HUES64 (cell line): Measurements from ENCODE around the gene GPR141.

ENCODE experiments used
- H3K27ac ChIP-seq: 2 replicates; pipeline ENCODE4 v1.7.0; 2013; ENCODE audit warnings: low read depth, low read length, inconsistent platforms
- H3K27me3 ChIP-seq: 2 replicates; pipeline ENCODE4 v1.6.1; 2013; ENCODE audit warnings: mild to moderate bottlenecking, low read length; ENCODE audit not compliant: insufficient read depth
- H3K36me3 ChIP-seq: 2 replicates; pipeline ENCODE4 v1.6.1; 2013; ENCODE audit warnings: mild to moderate bottlenecking, low read length; ENCODE audit not compliant: insufficient read depth
- H3K4me1 ChIP-seq: 2 replicates; pipeline ENCODE4 v1.6.1; 2013; ENCODE audit warnings: mild to moderate bottlenecking, low read length, moderate library complexity; ENCODE audit not compliant: insufficient read depth
- H3K4me3 ChIP-seq: 2 replicates; pipeline ENCODE4 v1.5.1; 2013; ENCODE audit warnings: mild to moderate bottlenecking, low read length, moderate library complexity
- H3K9ac ChIP-seq: 2 replicates; pipeline ENCODE4 v1.6.1; 2013; ENCODE audit warnings: mild to moderate bottlenecking, low read depth, low read length
- H3K9me3 ChIP-seq: 2 replicates; pipeline ENCODE4 v1.6.1; 2013; ENCODE audit warnings: low read depth, low read length; ENCODE audit not compliant: insufficient read depth
- WGBS: fragments of 150-250, 120-280 bp; methylation state at CpG from one replicate; pipeline ENCODE4 v1.1.7; 2013; ENCODE audit warnings: missing lambda C conversion rate; 5-methylcytosine and 5-hydroxymethylcytosine counted together

The GPR141 gene

GRCh38 chr7:37735196-37735595, 51.6 kb downstream of the GPR141 start:
- no peaks in the 10 kb centered on the region for H3K4me1 ChIP-seq
- no peak overlapping the region for H3K4me3 ChIP-seq
- H3K36me3 ChIP-seq = no peaks in the 10 kb centered on the region
- no peaks in the 10 kb centered on the region for H3K9me3 ChIP-seq
- H3K9ac ChIP-seq = no peak overlapping the region
- no peak overlapping the region for H3K27ac ChIP-seq
- H3K27me3 ChIP-seq = no peaks in the 10 kb centered on the region

GRCh38 chr7:37738321-37738720, 54.8 kb downstream of the GPR141 start:
- H3K27me3 ChIP-seq = no peaks in the 10 kb centered on the region
- H3K4me3 ChIP-seq = no peak overlapping the region
- 100% methylated on average over 1 of the region's 1 CpG for WGBS
- no peak overlapping the region for H3K9ac ChIP-seq
- H3K9me3 ChIP-seq = no peaks in the 10 kb centered on the region
- no peaks in the 10 kb centered on the region for H3K4me1 ChIP-seq
- H3K36me3 ChIP-seq = no peaks in the 10 kb centered on the region
- no peak overlapping the region for H3K27ac ChIP-seq

GRCh38 chr7:37740398-37740797, 56.8 kb downstream of the GPR141 start:
- H3K36me3 ChIP-seq = no peaks in the 10 kb centered on the region
- 95% methylated on average over 7 of the region's 7 CpGs for WGBS
- no peak overlapping the region for H3K27ac ChIP-seq
- H3K4me1 ChIP-seq = no peaks in the 10 kb centered on the region
- H3K27me3 ChIP-seq = no peaks in the 10 kb centered on the region
- H3K9ac ChIP-seq = no peak overlapping the region
- H3K9me3 ChIP-seq = no peaks in the 10 kb centered on the region
- H3K4me3 ChIP-seq = no peak overlapping the region

DNA sequence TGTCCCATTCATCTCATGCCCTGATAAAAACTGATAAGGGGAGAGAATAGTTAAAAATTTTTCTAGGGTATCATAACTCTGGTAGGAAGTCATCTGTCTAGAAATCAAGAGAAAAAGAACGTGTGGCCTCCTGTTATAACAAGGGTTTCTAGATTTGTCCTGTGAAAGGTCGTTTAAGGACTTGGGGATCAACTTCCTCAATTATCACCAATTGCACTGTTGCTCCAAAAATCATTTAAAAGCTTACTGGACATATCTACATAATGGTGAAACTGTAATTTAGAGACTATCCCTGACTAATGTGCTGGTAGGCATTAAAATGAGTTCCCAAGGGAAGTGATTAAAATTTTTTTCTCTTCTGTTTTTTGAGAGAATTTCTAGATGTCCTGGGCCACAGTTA, 58.2 kb downstream of the GPR141 start:
- Histone ChIP-seq H3K9me3 (no peaks in the 10 kb centered on the region), H3K27me3 (no peaks in the 10 kb centered on the region), H3K27ac (no peak overlapping the region), H3K4me3 (no peak overlapping the region), H3K4me1 (no peaks in the 10 kb centered on the region), H3K36me3 (no peaks in the 10 kb centered on the region), H3K9ac (no peak overlapping the region)
- WGBS = 94% methylated on average over 2 of the region's 2 CpGs

DNA sequence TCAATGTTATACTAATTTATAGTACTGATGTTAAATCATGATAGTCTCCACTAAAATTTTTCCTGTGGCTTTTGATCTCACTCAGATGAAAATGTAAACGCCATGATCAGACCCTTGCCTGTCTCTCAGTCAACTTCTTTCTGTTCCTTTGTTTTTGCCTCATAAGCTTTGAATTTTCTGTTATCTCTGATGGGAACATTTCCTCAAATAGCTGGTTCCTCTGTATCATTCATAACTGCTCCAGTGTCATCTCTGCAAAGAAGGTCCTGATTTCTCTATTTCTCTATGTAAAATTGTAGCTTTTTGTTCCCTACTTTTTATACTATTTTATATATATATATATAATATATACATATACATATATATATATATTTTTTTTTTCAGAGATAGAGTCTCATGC, 67.5 kb downstream of the GPR141 start:
- no peaks in the 10 kb centered on the region for H3K36me3 ChIP-seq
- no peaks in the 10 kb centered on the region for H3K4me1 ChIP-seq
- no peaks in the 10 kb centered on the region for H3K27me3 ChIP-seq
- H3K9me3 ChIP-seq = no peaks in the 10 kb centered on the region
- H3K27ac ChIP-seq = no peak overlapping the region
- 96% methylated on average over 1 of the region's 1 CpG for WGBS
- no peak overlapping the region for H3K4me3 ChIP-seq
- no peak overlapping the region for H3K9ac ChIP-seq

DNA sequence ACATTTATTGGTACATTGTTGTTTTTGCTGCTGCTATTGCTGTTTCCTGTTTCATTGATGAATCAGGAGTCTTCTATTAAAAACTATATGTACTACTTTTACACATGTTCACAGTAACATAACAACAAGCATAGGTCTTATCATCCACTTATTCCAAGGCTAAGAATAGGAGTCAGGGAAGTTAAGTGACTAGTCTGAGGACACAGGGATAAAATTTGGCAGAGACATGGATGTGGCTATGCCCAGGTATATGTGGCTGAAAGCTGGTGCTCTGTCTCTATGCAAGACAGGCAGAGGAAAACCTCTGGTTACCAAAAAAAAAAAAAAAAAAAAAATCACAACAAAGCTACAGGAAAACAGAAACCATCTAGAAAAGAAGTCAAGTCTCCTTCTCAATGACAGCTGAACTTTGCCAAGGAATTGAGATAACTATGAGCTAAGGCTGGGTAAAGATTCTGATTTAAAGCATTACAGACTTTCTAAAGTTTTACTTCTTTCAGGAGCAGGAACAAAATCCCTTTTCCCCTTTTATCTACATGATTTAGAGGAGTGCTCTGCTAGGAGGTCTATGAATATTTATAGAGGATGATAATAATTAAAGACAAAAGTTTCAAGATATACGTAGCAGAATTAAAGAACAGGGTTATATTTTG, 70.0 kb downstream of the GPR141 start:
- no peak overlapping the region for H3K9ac ChIP-seq
- no peaks in the 10 kb centered on the region for H3K9me3 ChIP-seq
- H3K27me3 ChIP-seq = no peaks in the 10 kb centered on the region
- H3K4me3 ChIP-seq = no peak overlapping the region
- H3K36me3 ChIP-seq = no peaks in the 10 kb centered on the region
- H3K27ac ChIP-seq = no peak overlapping the region
- no peaks in the 10 kb centered on the region for H3K4me1 ChIP-seq
- 95% methylated on average over 1 of the region's 1 CpG for WGBS

GRCh38 chr7:37756797-37757551, 73.4 kb downstream of the GPR141 start:
- 93% methylated on average over 5 of the region's 5 CpGs for WGBS
- H3K4me3 ChIP-seq = no peak overlapping the region
- H3K27me3 ChIP-seq = no peaks in the 10 kb centered on the region
- no peaks in the 10 kb centered on the region for H3K4me1 ChIP-seq
- no peaks in the 10 kb centered on the region for H3K9me3 ChIP-seq
- no peak overlapping the region for H3K27ac ChIP-seq
- H3K9ac ChIP-seq = no peak overlapping the region
- H3K36me3 ChIP-seq = no peaks in the 10 kb centered on the region

- WGBS = 93% methylated on average over 3 of the region's 3 CpGs
- H3K27ac ChIP-seq = no peak overlapping the region
- H3K9ac ChIP-seq = no peak overlapping the region
- H3K4me3 ChIP-seq = no peak overlapping the region
- H3K9me3 ChIP-seq = no peaks in the 10 kb centered on the region
- H3K4me1 ChIP-seq = no peaks in the 10 kb centered on the region
- H3K27me3 ChIP-seq = no peaks in the 10 kb centered on the region
- no peaks in the 10 kb centered on the region for H3K36me3 ChIP-seq
Observed at GRCh38 chr7:37757563-37757962, 74.0 kb downstream of the GPR141 start.

- 84% methylated on average over 3 of the region's 3 CpGs for WGBS
Observed at GRCh38 chr7:37758501-37759045, 75.0 kb downstream of the GPR141 start.

DNA sequence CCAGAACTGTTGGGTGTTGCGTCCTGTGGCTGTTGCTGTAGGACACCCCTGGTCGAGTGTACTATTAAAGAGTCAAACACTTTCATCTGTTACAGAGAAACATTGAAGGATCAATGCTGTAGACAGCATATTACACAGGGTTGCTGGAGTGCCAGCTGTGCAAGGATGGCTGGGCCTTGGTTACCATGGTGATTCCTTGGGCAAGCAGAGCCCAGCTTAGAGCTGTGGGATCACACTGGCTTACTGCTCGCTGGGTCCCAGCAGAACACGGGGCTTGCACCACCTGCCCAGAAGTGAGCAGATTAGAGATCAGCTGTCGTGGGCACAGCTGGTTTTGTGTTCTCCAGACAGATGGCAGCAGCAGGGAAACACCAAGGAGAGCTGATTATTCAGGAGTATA, 76.0 kb downstream of the GPR141 start:
- H3K27ac ChIP-seq = no peak overlapping the region
- WGBS = 91% methylated on average over 5 of the region's 5 CpGs

More at GRCh38 chr7:37758501-37759045, 75.0 kb downstream of the GPR141 start:
- Histone ChIP-seq H3K4me3 (no peak overlapping the region), H3K36me3 (no peaks in the 10 kb centered on the region), H3K9me3 (no peaks in the 10 kb centered on the region), H3K27me3 (no peaks in the 10 kb centered on the region), H3K4me1 (no peaks in the 10 kb centered on the region), H3K27ac (no peak overlapping the region), H3K9ac (no peak overlapping the region)

GRCh38 chr7:37765421-37765829, 81.9 kb downstream of the GPR141 start:
- WGBS = 96% methylated on average over 3 of the region's 4 CpGs
- Histone ChIP-seq H3K4me1 (no peaks in the 10 kb centered on the region), H3K9ac (no peak overlapping the region), H3K27me3 (no peaks in the 10 kb centered on the region), H3K36me3 (no peaks in the 10 kb centered on the region), H3K4me3 (no peak overlapping the region), H3K9me3 (no peaks in the 10 kb centered on the region), H3K27ac (no peak overlapping the region)

More for the DNA sequence above, 76.0 kb downstream of the GPR141 start:
- H3K4me3 ChIP-seq = no peak overlapping the region
- H3K36me3 ChIP-seq = no peaks in the 10 kb centered on the region
- H3K4me1 ChIP-seq = no peaks in the 10 kb centered on the region
- H3K27me3 ChIP-seq = no peaks in the 10 kb centered on the region
- no peaks in the 10 kb centered on the region for H3K9me3 ChIP-seq
- no peak overlapping the region for H3K9ac ChIP-seq
